Kidney glomerular epithelial cell (primary cell): ENCODE data around the gene POLD3.

Experiments
- DNase-seq: peaks from one replicate; lab custom pipeline; 2025; lab: John Stamatoyannopoulos, UW

POLD3 gene

GRCh38 chr11:74673693-74674360 is 81.4 kb downstream of the POLD3 start:
- no peak for DNase-seq

GRCh38 chr11:74675761-74676160 is 83.4 kb downstream of the POLD3 start:
- DNase-seq, result no peak

GRCh38 chr11:74676596-74676995 is 84.2 kb downstream of the POLD3 start:
- no peak for DNase-seq

GRCh38 chr11:74677131-74677530 is 84.7 kb downstream of the POLD3 start:
- no peak for DNase-seq

- DNase-seq, result no peak
Measured at GRCh38 chr11:74678041-74678440, 85.7 kb downstream of the POLD3 start.

- DNase-seq, result no peak
Measured at GRCh38 chr11:74678591-74679512, 86.5 kb downstream of the POLD3 start.

- DNase-seq, result no peak
Measured at GRCh38 chr11:74679513-74679865, 87.1 kb downstream of the POLD3 start.

GRCh38 chr11:74680035-74680671 is 87.8 kb downstream of the POLD3 start:
- DNase-seq, result no peak

- no peak for DNase-seq
Measured at GRCh38 chr11:74680703-74681531, 88.5 kb downstream of the POLD3 start.

GRCh38 chr11:74681686-74682651 is 89.6 kb downstream of the POLD3 start:
- no peak for DNase-seq

- no peak for DNase-seq
Measured at GRCh38 chr11:74682731-74683278, 90.4 kb downstream of the POLD3 start.

GRCh38 chr11:74683279-74683871 is 91.0 kb downstream of the POLD3 start:
- DNase-seq, result no peak

- no peak for DNase-seq
Measured at GRCh38 chr11:74683941-74684481, 91.6 kb downstream of the POLD3 start.

- DNase-seq, result no peak
Measured at GRCh38 chr11:74684661-74685060, 92.3 kb downstream of the POLD3 start.

- DNase-seq, result no peak
Measured at GRCh38 chr11:74685338-74685737, 93.0 kb downstream of the POLD3 start.

- no peak for DNase-seq
Measured at GRCh38 chr11:74685905-74686304, 93.5 kb downstream of the POLD3 start.

GRCh38 chr11:74686792-74687191 is 94.4 kb downstream of the POLD3 start:
- DNase-seq, result no peak

GRCh38 chr11:74687237-74688023 is 95.0 kb downstream of the POLD3 start:
- DNase-seq, result no peak

GRCh38 chr11:74689666-74690065 is 97.3 kb downstream of the POLD3 start:
- DNase-seq, result no peak
